Measurements from ENCODE around the gene FAM83F.

The FAM83F gene

GRCh38 chr22:40027191-40028097 lies 32.7 kb downstream of the FAM83F start:
- TF ChIP-seq, protein P1, sequence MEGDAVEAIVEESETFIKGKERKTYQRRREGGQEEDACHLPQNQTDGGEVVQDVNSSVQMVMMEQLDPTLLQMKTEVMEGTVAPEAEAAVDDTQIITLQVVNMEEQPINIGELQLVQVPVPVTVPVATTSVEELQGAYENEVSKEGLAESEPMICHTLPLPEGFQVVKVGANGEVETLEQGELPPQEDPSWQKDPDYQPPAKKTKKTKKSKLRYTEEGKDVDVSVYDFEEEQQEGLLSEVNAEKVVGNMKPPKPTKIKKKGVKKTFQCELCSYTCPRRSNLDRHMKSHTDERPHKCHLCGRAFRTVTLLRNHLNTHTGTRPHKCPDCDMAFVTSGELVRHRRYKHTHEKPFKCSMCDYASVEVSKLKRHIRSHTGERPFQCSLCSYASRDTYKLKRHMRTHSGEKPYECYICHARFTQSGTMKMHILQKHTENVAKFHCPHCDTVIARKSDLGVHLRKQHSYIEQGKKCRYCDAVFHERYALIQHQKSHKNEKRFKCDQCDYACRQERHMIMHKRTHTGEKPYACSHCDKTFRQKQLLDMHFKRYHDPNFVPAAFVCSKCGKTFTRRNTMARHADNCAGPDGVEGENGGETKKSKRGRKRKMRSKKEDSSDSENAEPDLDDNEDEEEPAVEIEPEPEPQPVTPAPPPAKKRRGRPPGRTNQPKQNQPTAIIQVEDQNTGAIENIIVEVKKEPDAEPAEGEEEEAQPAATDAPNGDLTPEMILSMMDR (IDR thresholded peaks at IDR 0.05; ENCODE audit: poor library complexity, severe bottlenecking) = no peak
- Histone ChIP-seq H3K27me3 (ENCODE audit: insufficient read depth, poor library complexity, severe bottlenecking) (no peaks in the 10 kb centered on the region), H3K27ac (ENCODE audit: poor library complexity, severe bottlenecking) (no peak overlapping the region), H3K4me3 (ENCODE audit: severe bottlenecking) (no peak overlapping the region), H3K4me1 (ENCODE audit: insufficient read depth, poor library complexity, severe bottlenecking) (peaks cover 9% of the 10 kb centered on the region), H3K36me3 (ENCODE audit: low read depth) (no peaks in the 10 kb centered on the region), H3K9me3 (ENCODE audit: severe bottlenecking) (no peaks in the 10 kb centered on the region)
- ATAC-seq (ENCODE audit: low read depth) = no peak
- DNase-seq (ENCODE audit: low spot score) = no peak

DNA sequence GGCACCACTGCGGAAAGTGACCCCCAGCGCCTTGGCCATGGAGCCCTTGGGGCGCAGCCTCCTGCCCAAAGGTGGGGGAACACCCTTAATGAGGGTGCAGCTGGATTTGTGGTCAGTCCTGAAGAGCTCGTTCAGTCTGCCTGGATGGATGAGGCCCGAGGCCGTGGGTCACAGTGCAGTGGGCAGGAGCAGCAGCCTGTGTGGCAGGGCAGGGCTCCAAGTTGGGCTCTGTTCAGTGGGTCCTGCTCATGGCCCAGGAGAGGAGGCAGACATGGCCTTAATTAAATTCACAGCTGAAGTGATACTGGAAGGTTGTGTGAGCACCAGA lies 33.3 kb downstream of the FAM83F start:
- no peaks in the 10 kb centered on the region for H3K36me3 ChIP-seq (ENCODE audit: low read depth)
- H3K27ac ChIP-seq (ENCODE audit: poor library complexity, severe bottlenecking) = no peak overlapping the region
- DNase-seq (ENCODE audit: low spot score) = peak; percentile 25
- no peak for ATAC-seq (ENCODE audit: low read depth)
- H3K9me3 ChIP-seq (ENCODE audit: severe bottlenecking) = no peaks in the 10 kb centered on the region
- H3K4me3 ChIP-seq (ENCODE audit: severe bottlenecking) = no peak overlapping the region
- TF ChIP-seq, protein P1 (IDR thresholded peaks at IDR 0.05; ENCODE audit: poor library complexity, severe bottlenecking) = no peak
- no peaks in the 10 kb centered on the region for H3K27me3 ChIP-seq (ENCODE audit: insufficient read depth, poor library complexity, severe bottlenecking)
- H3K4me1 ChIP-seq (ENCODE audit: insufficient read depth, poor library complexity, severe bottlenecking) = peaks cover 2% of the 10 kb centered on the region

- TF ChIP-seq, protein P1 (IDR thresholded peaks at IDR 0.05; ENCODE audit: poor library complexity, severe bottlenecking) = no peak
- Histone ChIP-seq H3K9me3 (ENCODE audit: severe bottlenecking) (no peaks in the 10 kb centered on the region), H3K27ac (ENCODE audit: poor library complexity, severe bottlenecking) (no peak overlapping the region), H3K27me3 (ENCODE audit: insufficient read depth, poor library complexity, severe bottlenecking) (no peaks in the 10 kb centered on the region), H3K36me3 (ENCODE audit: low read depth) (no peaks in the 10 kb centered on the region), H3K4me1 (ENCODE audit: insufficient read depth, poor library complexity, severe bottlenecking) (no peaks in the 10 kb centered on the region), H3K4me3 (ENCODE audit: severe bottlenecking) (no peak overlapping the region)
- ATAC-seq (ENCODE audit: low read depth) = no peak
- DNase-seq (ENCODE audit: low spot score) = no peak
Measured at GRCh38 chr22:40029189-40029890, 34.6 kb downstream of the FAM83F start.

DNA sequence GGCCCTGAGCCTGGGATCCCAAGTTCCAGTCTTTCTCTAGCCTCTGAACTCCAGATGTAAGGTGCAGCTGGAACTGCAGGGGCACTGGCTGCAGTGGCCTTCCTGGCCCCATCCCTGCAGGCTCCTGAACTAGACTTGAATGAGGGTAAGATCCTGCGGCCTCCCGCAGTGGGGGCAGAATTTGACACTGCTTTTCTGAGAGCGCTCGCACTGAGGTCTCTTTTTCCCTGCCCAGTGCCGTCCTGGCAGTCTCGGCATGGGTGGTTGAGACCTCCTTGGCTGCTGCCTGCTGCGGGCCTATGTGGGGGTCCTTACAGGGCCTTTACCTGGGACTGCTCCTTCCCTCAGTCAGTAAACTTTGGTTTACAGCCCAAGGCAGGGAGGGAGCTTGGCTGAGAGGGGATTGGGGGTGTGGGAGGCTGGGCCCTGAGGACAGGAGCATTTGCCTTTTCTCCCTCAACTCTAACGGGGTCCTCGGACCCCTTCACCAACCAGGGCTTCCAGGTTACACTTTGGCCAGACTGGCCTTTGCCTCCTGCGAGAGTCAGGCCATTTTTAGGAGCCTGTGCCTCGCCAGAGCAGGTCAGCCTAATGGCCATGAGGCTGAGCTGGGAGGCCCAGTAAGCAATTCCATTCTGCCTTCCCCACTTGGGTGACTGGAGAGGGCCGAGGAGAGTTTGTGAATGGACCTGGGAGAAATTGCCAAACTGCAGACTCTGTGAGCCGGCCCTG lies 35.4 kb downstream of the FAM83F start:
- peak; percentile 31 for DNase-seq (ENCODE audit: low spot score)
- no peaks in the 10 kb centered on the region for H3K36me3 ChIP-seq (ENCODE audit: low read depth)
- TF ChIP-seq, protein P1 (IDR thresholded peaks at IDR 0.05; ENCODE audit: poor library complexity, severe bottlenecking) = no peak
- H3K27me3 ChIP-seq (ENCODE audit: insufficient read depth, poor library complexity, severe bottlenecking) = no peaks in the 10 kb centered on the region
- no peak overlapping the region for H3K27ac ChIP-seq (ENCODE audit: poor library complexity, severe bottlenecking)
- no peaks in the 10 kb centered on the region for H3K4me1 ChIP-seq (ENCODE audit: insufficient read depth, poor library complexity, severe bottlenecking)
- no peak overlapping the region for H3K4me3 ChIP-seq (ENCODE audit: severe bottlenecking)
- no peak for ATAC-seq (ENCODE audit: low read depth)
- H3K9me3 ChIP-seq (ENCODE audit: severe bottlenecking) = no peaks in the 10 kb centered on the region
